HG03575 (cell line): ENCODE data around the gene NHSL1.
"Not testable (repeated sequence)": the region's sequence is repeated elsewhere in the genome, so short reads cannot be mapped to it uniquely, and the experiment has no call there.

Experiments used
- ATAC-seq: cut with Tn5 transposase; IDR thresholded peaks from one replicate; pipeline ENCODE4 v1.9.1; 2021; ENCODE audit not compliant: unreplicated experiment, insufficient number of reproducible peaks, low FRiP score; ENCODE audit errors: extremely low read depth

The NHSL1 gene

DNA sequence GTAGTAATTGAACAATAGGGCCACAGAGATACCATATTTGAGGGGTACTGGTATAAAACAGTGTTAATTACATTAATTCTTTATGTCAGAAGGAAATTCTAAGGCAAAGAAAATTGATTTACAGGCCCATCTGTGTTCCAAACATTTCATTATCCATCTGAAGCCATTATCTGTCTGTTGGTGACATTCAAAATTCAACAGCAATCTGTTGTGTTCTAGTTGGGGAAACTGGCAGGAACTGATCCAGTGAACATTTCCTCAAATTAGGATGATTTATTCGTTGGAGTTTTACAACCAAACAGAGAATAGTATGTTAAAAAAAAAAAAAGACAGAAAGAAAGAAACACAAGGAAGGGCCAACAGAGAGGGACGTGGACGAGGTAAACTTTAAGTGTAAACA, 65.2 kb downstream of the NHSL1 start:
- no peak for ATAC-seq

DNA sequence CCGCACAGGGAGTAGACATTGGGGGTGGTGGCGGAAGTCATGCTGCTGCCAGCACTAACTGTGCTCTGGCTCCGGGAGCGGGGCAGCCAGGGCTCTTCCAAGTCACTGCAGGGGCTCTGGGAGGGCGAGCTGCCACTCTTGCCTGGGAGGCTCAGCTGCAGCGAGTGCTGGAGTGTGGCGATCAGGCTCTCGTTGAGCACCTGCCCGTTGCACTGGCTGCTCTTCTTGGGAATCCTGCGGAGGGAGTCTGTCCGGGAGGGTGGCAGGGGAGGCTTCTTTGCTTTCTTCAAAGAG, 67.3 kb downstream of the NHSL1 start:
- ATAC-seq, result no peak

DNA sequence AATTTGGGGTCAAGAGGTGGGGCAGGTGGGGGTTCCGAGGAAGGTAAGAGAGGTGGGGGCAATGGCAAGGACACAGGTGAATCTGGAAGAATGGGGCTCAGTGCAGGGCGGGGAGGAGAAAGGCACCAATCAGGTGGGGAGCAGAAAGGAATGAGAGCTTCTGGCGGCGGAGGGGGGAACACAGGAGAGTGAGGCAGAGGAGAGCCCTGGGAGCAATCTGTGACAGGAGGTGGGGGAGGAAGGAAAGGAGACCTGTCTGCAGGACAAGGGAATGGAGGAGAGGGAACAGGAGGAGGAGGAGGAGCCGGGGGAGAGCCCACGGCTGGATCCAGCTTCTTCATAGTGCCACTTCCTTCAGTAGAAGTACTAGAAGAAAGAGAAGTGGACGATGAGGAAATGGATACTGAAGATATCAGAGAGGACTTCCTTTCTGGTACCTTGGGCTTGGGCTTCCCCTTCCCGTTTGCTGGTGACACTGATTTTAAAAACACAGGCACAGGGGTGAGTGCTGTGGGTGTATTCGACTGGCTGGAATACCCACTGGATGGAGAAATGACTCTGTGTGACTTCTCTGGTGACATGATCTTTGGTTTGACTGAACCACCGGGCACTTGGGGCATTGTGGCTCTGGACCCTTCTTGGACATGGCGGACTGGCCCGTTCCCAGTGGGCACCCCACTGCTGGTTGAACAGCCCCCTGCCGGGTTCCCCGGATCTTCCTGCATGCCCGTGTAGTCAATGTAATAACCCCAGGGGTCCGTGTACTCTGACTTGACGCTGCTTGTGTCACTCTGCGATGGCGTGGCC, 67.8 kb downstream of the NHSL1 start:
- no peak for ATAC-seq

DNA sequence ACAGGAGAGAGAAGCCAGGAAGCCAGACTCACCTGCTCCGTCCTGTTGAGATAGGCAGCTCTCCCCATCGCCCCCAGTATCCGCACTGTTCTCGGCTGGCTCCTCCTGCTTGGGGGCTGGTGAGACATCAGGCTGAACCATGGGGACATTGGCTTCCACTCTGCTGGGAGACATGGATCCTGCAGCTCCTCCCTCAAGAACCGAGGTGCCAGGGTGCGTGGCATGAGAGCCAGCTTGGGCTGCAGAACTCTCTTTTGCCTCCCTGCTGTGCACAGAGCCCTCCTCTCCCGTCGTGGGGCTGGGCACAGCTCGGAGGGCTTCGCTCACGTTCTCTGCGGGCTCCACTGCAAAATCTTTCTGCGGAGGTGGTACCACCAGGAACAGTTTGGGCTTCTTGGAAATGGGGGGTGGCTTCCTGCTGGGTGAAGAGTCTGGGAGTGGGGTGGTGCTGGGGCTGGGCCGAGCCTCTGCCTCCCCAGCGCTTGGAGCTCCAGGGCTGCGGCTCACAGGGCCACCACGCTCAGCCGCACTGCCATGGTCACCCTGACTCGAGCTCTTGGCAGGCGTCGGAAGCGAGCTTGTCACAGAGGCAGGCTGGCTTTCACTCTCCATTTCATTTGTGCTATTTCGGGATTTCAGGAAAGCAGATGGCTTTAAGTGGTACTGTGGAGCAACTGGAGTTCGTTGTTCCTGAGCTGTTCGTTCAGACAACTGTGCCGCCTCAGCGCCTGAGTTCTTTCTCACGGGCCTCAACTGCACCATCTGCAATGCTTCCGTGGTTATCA, 68.7 kb downstream of the NHSL1 start:
- no peak for ATAC-seq

DNA sequence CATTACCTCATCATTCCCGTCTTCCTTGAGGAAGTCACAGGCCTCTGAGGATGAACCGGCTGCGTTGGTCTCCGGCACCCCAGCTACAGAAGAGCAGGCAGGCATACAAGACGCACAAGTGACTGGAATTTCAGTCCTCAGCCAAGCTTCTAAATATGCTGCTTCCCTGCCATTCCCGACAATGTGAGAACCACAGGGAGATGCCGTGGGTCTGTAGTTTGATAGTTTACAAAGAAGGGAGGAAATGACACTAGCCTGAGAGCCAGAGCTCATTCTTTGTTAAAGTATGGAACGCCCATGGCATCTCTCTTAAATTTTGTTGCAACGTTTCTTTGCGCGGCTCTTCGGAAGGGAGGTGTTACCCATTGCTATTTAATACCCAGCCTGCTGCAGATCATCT, 69.5 kb downstream of the NHSL1 start:
- ATAC-seq, result no peak

DNA sequence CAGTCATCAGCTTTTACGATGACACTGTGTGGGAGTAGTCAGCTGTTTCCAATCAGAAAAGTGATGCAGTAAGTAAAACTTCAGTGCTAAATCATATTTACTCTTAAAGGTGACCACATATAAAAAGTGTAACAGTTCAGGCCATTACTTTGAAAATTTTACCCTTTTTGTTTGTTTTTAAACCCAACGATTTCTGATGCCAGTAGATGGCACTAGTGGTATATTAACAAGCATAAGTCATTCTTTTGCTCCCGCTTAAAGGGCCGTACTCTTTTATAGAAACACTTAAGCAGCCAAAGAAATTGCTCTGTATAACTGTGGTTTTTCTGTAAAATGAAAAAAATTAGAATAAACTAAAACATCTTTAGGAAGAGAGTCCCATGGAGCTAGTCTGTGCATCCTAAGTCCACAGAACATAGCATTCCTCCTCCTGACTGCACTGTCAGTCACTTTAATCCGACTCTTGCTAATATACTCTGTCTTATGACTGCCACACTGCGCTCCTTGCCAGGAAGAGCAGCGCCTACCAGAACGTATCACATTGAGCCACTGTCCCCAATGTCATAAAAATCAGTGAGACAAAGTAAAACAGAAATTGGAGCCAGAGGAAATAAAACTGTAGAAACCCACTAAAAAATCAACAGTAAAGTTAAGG, 70.2 kb downstream of the NHSL1 start:
- ATAC-seq, result no peak

DNA sequence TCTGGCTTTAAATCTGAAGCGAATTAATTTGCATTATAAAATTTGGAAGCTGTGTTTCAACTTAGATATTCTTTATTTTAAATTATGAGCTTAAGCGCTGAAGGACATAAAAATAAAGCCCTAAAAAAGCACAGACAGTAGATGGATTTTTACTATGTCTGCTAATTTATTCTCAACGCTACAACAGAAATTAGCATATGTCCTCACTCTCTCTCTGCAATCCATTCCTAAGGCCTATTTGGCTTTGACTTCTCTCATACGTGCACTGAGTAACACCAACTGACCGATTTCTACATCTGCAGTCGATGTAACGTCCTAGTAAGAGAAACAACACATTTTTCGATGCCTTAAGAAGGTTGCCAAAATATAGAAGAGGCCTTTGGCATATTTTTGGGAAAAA, 71.6 kb downstream of the NHSL1 start:
- ATAC-seq, result no peak

DNA sequence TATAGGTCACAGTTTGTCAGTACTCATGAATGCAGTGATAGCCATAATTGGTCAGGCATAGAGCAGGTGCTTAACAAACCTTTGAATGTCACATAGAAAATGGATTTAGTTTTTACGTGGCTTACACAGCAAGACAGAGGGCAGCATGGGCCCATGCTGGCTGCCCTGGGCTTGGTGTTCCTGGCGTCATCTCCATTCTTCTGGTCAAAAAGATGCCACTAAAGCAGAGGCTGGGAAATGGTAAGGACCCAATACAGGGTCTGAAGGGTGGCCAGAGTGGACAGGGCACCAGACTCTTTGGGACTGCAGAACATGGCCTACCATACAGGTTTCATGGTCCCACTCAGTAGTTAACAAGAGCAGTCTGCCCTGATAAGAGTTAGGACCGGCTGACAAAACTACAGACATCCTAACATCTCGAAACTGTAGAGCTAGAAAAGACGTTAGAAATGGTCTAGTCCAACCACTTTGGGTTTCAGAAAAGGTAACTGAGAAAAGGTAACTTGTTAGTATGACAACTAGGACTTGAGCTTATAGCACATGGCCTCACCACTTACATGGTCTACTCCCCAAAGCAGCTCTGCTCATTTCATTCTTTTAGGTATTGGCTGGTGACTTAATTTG, 72.7 kb downstream of the NHSL1 start:
- ATAC-seq, result no peak

DNA sequence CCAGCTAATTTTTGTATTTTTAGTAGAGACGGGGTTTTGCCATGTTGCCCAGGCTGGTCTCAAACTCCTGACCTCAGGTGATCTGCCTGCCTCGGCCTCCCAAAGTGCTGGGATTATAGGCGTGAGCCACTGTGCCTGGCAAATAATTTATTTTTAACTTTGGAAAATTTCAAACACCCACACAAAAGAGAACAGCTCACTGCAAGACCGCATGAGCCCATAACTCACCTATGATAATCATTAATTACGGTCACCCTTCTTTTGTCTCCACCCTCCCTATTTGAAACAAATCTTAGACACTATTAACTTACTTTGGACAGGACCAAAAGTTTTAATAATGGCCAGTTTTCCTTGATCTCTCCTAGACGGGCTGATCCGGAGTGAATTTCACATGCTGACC, 74.0 kb downstream of the NHSL1 start:
- not testable (repeated sequence) for ATAC-seq

DNA sequence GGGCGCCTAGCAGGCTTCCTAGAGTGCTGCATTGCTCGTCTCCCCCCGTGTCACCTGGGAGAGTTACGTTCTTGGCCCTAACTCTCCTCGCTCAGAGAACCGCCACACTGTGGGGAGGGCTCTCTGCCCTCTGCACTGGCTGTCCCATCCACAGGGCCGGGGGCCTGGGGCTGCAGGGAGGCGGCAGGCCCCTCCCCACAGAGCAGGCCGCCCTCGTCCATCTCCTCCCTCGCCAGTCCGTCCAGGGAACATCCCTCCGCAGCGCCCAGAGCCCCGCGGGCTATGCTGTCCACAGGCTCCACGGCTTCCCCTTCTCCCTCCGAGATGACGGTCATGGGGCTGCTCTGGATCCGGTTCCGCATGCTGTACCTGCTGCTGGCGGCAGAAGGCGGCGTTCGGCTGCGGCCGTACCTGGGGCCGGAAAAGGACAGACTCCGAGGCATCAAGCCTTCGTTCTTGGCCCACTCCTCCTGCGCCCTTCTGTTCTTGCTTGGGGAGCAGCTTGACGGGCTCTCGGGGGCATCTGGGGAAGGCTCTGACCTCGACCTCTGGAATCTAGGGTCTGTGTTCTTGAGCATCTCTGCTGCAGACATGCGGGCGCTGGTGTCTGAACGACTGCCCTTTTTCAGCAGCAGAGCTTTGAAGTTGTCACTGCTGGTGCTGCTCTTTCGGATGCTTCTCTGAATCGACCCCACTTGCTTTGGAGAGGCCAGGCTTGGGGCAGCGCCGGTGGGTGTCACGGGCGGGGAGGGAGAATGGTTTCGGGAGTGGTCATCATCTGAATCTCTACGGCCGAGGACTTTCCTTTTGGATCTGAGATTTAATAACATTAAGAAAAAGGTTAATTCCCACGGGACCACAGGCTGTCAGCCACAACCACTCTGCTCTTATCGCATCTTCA, 75.0 kb downstream of the NHSL1 start:
- ATAC-seq, result no peak

DNA sequence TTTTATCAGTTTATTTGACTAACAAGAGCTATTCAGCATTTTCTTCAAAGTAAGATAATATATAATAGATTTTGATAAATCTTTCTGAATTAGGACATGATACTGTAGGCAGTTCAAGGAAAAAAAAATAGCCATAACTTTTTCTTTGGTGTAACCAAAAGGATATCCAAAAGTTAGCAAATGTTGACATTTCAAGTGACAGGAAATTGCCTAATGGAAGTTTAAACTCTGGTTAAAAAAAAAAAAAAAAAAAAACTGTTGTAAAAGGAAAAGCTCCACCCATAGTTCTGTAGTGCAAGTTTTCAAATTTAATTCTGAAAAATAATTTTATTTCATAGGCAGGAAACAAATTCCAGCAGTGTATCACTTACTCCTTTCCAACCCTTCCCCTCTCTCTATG, 76.4 kb downstream of the NHSL1 start:
- no peak for ATAC-seq

DNA sequence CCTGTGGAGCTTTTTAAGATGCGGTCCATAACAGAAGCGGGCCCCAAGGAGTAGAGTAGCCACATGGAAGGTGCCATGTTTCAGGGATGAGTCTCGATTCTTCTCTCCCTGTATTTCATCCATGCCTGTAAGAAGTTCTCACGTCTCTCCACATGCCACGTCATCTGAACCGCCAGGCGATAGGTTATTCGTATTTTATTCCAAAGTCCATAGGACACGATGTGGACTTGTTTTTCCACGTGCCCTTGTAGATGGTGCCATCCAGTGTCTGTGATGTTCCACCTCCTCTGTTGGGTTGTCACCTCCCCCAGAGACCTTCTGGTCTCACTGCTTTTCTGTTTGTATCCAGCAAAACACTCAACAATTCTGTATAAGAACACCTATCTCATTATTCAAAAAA, 77.7 kb downstream of the NHSL1 start:
- ATAC-seq, result no peak

DNA sequence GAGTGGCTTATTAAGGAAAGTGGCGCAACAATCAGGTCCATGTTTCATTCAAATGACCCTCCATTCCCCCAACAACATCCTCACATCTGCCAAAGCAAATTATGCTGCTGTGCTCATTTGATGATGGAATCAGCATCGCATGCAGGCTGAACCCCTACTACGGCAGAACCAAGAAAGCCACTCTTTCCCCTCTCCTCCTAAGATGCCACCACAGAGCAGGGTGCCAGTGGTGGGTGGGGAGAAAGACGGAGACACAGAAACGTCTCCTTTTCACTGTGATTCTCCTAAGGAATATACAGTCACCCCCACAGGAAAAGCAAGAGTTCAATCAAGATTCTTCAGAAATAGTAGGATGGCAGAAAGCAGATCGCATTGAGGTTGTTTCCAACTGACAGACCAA, 78.2 kb downstream of the NHSL1 start:
- no peak for ATAC-seq

DNA sequence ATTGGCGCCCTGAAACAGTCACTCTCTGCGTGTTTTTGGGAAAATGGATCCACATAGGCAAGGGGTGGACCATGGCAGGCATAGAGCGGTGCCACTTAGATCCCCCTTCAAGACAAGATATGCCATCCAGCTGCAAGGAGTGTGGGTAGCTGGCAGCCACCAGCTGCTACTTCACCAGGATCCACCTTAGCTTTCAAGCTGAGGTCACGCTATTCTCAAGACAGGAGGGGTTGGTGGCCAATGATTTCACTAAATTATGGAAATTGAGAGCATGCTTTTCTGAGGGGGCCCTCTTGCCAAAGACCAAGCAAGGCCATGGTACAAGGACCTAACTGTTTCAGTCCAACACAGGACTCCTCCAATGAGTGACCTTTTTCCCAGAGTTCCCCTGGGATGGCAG, 78.9 kb downstream of the NHSL1 start:
- ATAC-seq, result no peak

DNA sequence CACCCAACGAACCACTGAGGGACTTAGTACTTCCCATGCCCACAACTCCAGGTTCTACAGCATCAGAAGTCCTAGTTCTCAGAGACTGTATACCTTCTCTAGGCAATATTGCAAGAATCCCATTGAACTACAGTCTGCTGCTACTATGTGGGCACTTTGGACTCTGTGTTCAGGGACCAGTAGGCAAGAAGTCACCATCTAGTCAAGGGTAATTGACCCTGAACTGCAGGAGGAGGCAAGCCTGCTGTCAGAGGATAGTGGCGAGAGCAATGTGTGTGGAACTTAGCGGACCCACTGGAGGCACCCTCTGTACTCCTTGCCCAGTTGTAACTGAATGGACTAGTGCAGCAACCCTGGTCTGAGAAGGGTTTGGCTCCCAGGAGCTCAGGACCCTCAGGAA, 79.5 kb downstream of the NHSL1 start:
- no peak for ATAC-seq

DNA sequence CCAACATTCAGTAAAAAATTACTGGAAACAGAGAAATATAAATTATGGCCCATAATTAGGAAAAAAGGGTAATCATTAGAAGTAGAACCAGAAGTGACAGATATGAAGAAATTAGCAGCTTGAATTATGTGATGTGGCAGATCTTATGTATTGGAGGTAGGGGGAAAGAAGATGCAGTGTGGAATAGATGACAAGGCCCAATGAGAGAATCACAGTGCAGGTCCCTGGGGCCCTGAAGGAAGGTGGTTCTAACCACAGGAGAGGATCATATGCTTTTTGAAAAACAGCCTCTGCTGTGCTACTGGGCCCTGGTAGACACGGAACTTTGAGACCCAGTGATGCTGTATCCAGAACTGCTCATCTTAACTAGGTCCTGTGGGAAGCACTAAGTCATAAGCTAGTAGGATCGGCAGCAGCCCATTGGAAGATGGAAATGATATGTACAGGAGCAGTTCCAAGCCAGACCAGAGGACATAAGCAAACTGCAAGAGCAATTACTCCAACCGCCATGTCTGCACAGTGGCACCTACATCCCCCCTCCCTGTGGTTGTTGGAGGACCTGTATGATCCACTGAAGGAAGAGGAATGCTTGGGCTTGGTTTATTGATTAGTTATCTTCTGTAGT, 81.1 kb downstream of the NHSL1 start:
- ATAC-seq, result no peak

DNA sequence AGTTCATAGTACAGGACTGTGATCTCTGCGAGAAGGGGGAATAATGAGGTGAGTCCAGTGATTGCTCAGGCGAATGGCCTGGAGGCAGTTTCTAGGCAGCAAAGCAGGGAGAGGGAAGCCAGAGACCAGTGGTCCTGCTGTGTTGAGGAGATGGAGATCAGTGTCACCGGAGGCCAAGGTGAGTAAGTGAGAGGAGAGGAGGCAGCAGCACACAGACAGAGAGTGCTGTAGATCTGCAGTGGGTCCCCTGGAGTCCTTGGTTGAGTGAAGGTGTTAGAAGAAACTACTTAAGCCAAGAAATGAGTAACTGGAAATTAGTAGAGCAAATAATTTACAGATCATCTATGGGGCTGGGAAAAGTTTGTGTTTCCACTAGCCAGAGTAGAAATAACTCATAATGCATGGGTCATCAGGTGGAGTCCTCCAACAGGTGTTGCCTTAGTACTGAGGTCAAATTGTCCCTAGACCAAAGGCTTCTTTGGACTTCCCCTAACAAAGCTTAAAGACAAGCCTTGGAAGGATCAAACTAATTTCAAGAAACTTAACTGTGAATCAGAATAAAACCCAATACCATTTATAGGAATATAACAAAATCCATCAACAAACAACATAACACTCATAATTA, 81.7 kb downstream of the NHSL1 start:
- ATAC-seq, result no peak

DNA sequence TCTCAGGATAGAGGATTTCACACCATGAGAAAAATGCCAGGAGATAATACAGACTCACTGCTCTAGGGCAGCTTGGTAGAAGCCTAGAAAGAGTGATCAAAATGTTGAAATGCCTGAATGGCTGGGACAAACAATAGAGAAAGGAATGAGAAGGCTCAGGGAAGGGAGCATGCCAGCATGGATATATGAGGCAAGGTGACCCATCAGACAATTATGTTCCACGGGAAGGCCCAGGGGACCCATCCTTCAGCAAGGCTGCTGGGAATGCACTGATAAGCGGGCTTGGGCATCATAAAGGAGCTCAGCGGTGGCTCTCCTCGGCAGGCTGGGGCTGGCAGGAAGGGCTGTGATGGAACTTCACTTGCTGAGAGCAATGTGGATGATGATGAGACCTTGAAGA, 83.1 kb downstream of the NHSL1 start:
- no peak for ATAC-seq
